DOHH2 (cell line): Measurements from ENCODE around the gene PASK.

ENCODE experiments used
- H3F3A ChIP-seq: fragments of 200-600 bp; sonication (generic), shearing (Covaris generic); 2 replicates; pipeline ENCODE4 v1.6.0; 2016; ENCODE audit warnings: antibody characterized with exemption, mild to moderate bottlenecking; ENCODE audit not compliant: control insufficient read depth, insufficient read depth
- H3K27ac ChIP-seq: fragments of 200-600 bp; sonication (generic); 2 replicates; pipeline ENCODE4 v1.5.1; 2014; ENCODE audit warnings: low read depth, mild to moderate bottlenecking, low read length, moderate library complexity
- H3K27me3 ChIP-seq: fragments of 200-600 bp; sonication (generic); 2 replicates; pipeline ENCODE4 v1.6.1; 2014; ENCODE audit warnings: mild to moderate bottlenecking, low read length, mixed read lengths; ENCODE audit not compliant: control insufficient read depth
- H3K36me3 ChIP-seq: fragments of 200-600 bp; sonication (generic); 2 replicates; pipeline ENCODE4 v1.6.1; 2014; ENCODE audit warnings: mild to moderate bottlenecking, low read length, moderate library complexity, mixed read lengths; ENCODE audit not compliant: control insufficient read depth
- H3K4me1 ChIP-seq: fragments of 200-600 bp; sonication (generic); 2 replicates; pipeline ENCODE4 v1.6.1; 2014; ENCODE audit warnings: mild to moderate bottlenecking, low read length, mixed read lengths; ENCODE audit not compliant: control insufficient read depth
- H3K4me2 ChIP-seq: fragments of 200-600 bp; sonication (generic); 2 replicates; pipeline ENCODE4 v1.6.0; 2014; ENCODE audit warnings: mild to moderate bottlenecking, low read length, moderate library complexity
- H3K4me3 ChIP-seq: fragments of 200-600 bp; sonication (generic); 2 replicates; pipeline ENCODE4 v1.5.1; 2014; ENCODE audit warnings: mild to moderate bottlenecking, low read length, mixed read lengths
- H3K79me2 ChIP-seq: fragments of 200-600 bp; sonication (generic); 2 replicates; pipeline ENCODE4 v1.6.1; 2014; ENCODE audit warnings: mild to moderate bottlenecking, low read length, mixed read lengths; ENCODE audit not compliant: control insufficient read depth
- H3K9me2 ChIP-seq: fragments of 200-600 bp; sonication (generic); replicated peaks from 2 replicates; pipeline ENCODE4 v1.6.1; 2014; ENCODE audit warnings: mild to moderate bottlenecking, low read length, mixed read lengths; ENCODE audit not compliant: control insufficient read depth
- H3K9me3 ChIP-seq: fragments of 200-600 bp; sonication (generic); 2 replicates; pipeline ENCODE4 v1.6.1; 2014; ENCODE audit warnings: antibody characterized with exemption, low read length, mixed read lengths; ENCODE audit not compliant: control insufficient read depth, insufficient read depth
- H4K20me1 ChIP-seq: fragments of 200-600 bp; sonication (generic); 2 replicates; pipeline ENCODE4 v1.6.0; 2014; ENCODE audit warnings: low read depth, mild to moderate bottlenecking, antibody characterized with exemption, low read length, moderate library complexity; ENCODE audit not compliant: control insufficient read depth, insufficient read depth
- EZH2phosphoT487 ChIP-seq: fragments of 200-600 bp; sonication (generic); IDR thresholded peaks from 2 replicates; pipeline ENCODE4 v1.6.1; 2017; ENCODE audit warnings: borderline replicate concordance, mild to moderate bottlenecking, antibody characterized with exemption, low read length, moderate library complexity, mixed read lengths
- TF ChIP-seq, protein P1 (sequence below): fragments of 200-600 bp; sonication (generic); IDR thresholded peaks from one replicate; pipeline ENCODE4 v1.5.1; 2014; ENCODE audit warnings: antibody characterized with exemption, mild to moderate bottlenecking, low read depth, low read length; ENCODE audit not compliant: poor library complexity, severe bottlenecking

Gene PASK

GRCh38 chr2:241121008-241121407 lies 28.3 kb downstream of the PASK start:
- H3K9me2 ChIP-seq: no peaks in the 10 kb centered on the region
- H3K4me3 ChIP-seq: no peak overlapping the region
- TF ChIP-seq, protein P1, sequence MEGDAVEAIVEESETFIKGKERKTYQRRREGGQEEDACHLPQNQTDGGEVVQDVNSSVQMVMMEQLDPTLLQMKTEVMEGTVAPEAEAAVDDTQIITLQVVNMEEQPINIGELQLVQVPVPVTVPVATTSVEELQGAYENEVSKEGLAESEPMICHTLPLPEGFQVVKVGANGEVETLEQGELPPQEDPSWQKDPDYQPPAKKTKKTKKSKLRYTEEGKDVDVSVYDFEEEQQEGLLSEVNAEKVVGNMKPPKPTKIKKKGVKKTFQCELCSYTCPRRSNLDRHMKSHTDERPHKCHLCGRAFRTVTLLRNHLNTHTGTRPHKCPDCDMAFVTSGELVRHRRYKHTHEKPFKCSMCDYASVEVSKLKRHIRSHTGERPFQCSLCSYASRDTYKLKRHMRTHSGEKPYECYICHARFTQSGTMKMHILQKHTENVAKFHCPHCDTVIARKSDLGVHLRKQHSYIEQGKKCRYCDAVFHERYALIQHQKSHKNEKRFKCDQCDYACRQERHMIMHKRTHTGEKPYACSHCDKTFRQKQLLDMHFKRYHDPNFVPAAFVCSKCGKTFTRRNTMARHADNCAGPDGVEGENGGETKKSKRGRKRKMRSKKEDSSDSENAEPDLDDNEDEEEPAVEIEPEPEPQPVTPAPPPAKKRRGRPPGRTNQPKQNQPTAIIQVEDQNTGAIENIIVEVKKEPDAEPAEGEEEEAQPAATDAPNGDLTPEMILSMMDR: no peak
- no peaks in the 10 kb centered on the region for H4K20me1 ChIP-seq
- no peaks in the 10 kb centered on the region for H3K4me1 ChIP-seq
- peaks cover 8% of the 10 kb centered on the region; the same call in 1 of the 2 replicates for H3F3A ChIP-seq
- no peaks in the 10 kb centered on the region for H3K79me2 ChIP-seq
- peaks cover 4% of the 10 kb centered on the region; the same call in 1 of the 2 replicates for H3K9me3 ChIP-seq
- H3K27me3 ChIP-seq: no peaks in the 10 kb centered on the region
- no peak overlapping the region for H3K4me2 ChIP-seq
- peaks cover 41% of the 10 kb centered on the region for H3K36me3 ChIP-seq
- H3K27ac ChIP-seq: no peak overlapping the region

GRCh38 chr2:241120440-241120839 lies 28.8 kb downstream of the PASK start:
- Histone ChIP-seq H3K4me3 (no peak overlapping the region), H3K36me3 (peaks cover 38% of the 10 kb centered on the region), H3F3A (peaks cover 8% of the 10 kb centered on the region; the same call in 1 of the 2 replicates), H4K20me1 (no peaks in the 10 kb centered on the region), H3K4me2 (no peak overlapping the region), H3K9me3 (peaks cover 4% of the 10 kb centered on the region; the same call in 1 of the 2 replicates), H3K79me2 (no peaks in the 10 kb centered on the region), H3K9me2 (no peaks in the 10 kb centered on the region), H3K4me1 (no peaks in the 10 kb centered on the region), H3K27ac (no peak overlapping the region), H3K27me3 (no peaks in the 10 kb centered on the region)
- TF ChIP-seq EZH2phosphoT487: no peak
- TF ChIP-seq, protein P1: no peak

DNA sequence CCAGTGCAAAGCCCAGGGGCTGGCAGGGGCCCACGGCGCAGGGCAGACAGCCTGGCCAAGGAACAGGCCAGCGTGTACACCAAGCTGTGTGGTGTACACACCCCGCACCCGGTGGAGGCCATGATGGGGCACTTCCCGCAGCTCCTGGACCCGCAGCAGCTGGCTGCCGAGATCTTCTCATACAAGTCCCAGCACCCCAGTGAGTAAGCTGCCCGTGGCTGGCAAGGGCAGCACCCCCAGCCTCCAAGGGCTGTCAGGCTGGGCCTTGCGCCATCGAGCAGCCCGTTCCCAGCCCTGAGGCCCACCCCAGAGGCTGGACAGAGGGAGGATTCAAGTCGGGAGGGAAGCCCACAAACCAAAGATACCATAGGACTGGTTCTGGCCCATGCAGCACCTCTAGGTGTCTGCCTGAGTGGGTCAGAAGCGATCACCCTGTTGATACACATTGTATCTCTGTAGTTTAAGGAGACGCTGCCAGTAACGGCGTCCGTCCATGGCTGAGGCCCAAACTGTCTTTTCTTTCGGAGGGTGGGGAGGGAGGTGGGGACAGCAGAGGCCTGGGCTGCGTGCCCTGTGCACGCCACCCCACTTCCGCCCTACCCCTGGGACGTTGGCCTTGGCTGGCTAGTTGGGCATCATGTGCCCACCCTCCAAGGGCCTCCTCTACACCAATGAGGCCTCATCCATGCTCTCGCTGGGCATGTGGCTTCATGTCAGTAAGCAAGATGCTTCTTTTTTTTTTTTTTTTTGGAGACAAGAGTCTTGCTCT lies 30.4 kb downstream of the PASK start:
- Histone ChIP-seq H3K79me2 (no peaks in the 10 kb centered on the region), H3K9me2 (no peaks in the 10 kb centered on the region), H3K9me3 (peaks cover 4% of the 10 kb centered on the region; the same call in 1 of the 2 replicates), H3K27me3 (no peaks in the 10 kb centered on the region), H3K36me3 (peaks cover 51% of the 10 kb centered on the region), H3K4me2 (no peak overlapping the region), H4K20me1 (no peaks in the 10 kb centered on the region), H3K4me1 (no peaks in the 10 kb centered on the region), H3K27ac (no peak overlapping the region), H3F3A (peaks cover 8% of the 10 kb centered on the region; the same call in 1 of the 2 replicates), H3K4me3 (no peak overlapping the region)
- TF ChIP-seq EZH2phosphoT487: no peak
- TF ChIP-seq, protein P1: no peak
